Measurements from ENCODE around the gene EMC1. TPM values are rescaled to one million over a fixed set of nuclear protein-coding genes. Genes with fewer than 3 reads are reported as not detected.
"Not testable (repeated sequence)": the region's sequence is repeated elsewhere in the genome, so short reads cannot be mapped to it uniquely, and the experiment has no call there.

Gene EMC1
- total and polyA plus RNA-seq, 2 donors (not counting 3 experiments of a cell fraction or from before 2014, with no cell fraction given), result 77.5 to 164 TPM

- CTCF ChIA-PET, result no interaction called here
- H3K79me2 ChIP-seq (ENCODE audit: control insufficient read depth, insufficient read depth, low read length), result no peaks in the 10 kb centered on the region
- H3K4me3 ChIP-seq (replicated peaks in 1 of 3; ENCODE audit: insufficient read depth in 1 of 3, low read depth in 1 of 3, low read length in 3 of 3), result no peak overlapping the region
- H3K27ac ChIP-seq (ENCODE audit: insufficient read depth, low read depth, low read length), result no peak overlapping the region
- POLR2A ChIA-PET, result no interaction called here
- H4K20me1 ChIP-seq (replicated peaks; ENCODE audit: control insufficient read depth, extremely low read depth, insufficient read depth, low read length), result no peaks in the 10 kb centered on the region
- BruUV-seq (replicated peaks), result no TSS peak
- no peaks in the 10 kb centered on the region for H3K9me1 ChIP-seq (replicated peaks; ENCODE audit: control insufficient read depth, extremely low read depth, insufficient read depth, low read length)
- dilution Hi-C loops (cut with MboI; ENCODE audit: extremely low pct_ligation_motif_present, low sequenced_read_pairs) (no loop called here), intact Hi-C loops (cut with micrococcal nuclease) (loop anchor here (5.0 kb wide), 1 partner anchor 378 kb away; no protein-coding TSS in a partner anchor)
- DNase-seq (ENCODE audit: low read depth, low spot score), result no peak
- no peaks in the 10 kb centered on the region for H3K36me3 ChIP-seq (ENCODE audit: control insufficient read depth in 2 of 2, extremely low read depth in 1 of 2, insufficient read depth in 2 of 2, low read length in 2 of 2)
- no peak for FAIRE-seq
- TF ChIP-seq POLR2AphosphoS5 (IDR thresholded peaks at IDR 0.05; ENCODE audit: insufficient read depth, low read depth, low read length), result no peak
- H3K4me2 ChIP-seq (ENCODE audit: insufficient read depth, low read length), result no peak overlapping the region
- no peaks in the 10 kb centered on the region for H3K4me1 ChIP-seq (ENCODE audit: control insufficient read depth, extremely low read depth, insufficient read depth, low read length)
- no peak overlapping the region for H2AFZ ChIP-seq (ENCODE audit: low read depth, low read length)
- H3K9ac ChIP-seq (replicated peaks; ENCODE audit: extremely low read depth, insufficient read depth, low read length), result no peak overlapping the region
- peaks cover 2 to 7% of the 10 kb centered on the region in 2 experiments for H3K27me3 ChIP-seq (ENCODE audit: control insufficient read depth in 2 of 2, insufficient read depth in 2 of 2, low read length in 2 of 2)
- no peaks in the 10 kb centered on the region for H3K9me3 ChIP-seq (replicated peaks; ENCODE audit: control insufficient read depth, insufficient read depth, low read length)
Observed at GRCh38 chr1:19274636-19275035, 23.3 kb upstream of the EMC1 start.

- H3K27ac ChIP-seq (ENCODE audit: insufficient read depth, low read depth, low read length); H3K4me2 ChIP-seq (ENCODE audit: insufficient read depth, low read length); BruUV-seq (replicated peaks); DNase-seq (ENCODE audit: low read depth, low spot score); dilution Hi-C loops (cut with MboI; ENCODE audit: extremely low pct_ligation_motif_present, low sequenced_read_pairs); POLR2A ChIA-PET; H3K9me3 ChIP-seq (replicated peaks; ENCODE audit: control insufficient read depth, insufficient read depth, low read length); H3K9me1 ChIP-seq (replicated peaks; ENCODE audit: control insufficient read depth, extremely low read depth, insufficient read depth, low read length); H3K9ac ChIP-seq (replicated peaks; ENCODE audit: extremely low read depth, insufficient read depth, low read length); H4K20me1 ChIP-seq (replicated peaks; ENCODE audit: control insufficient read depth, extremely low read depth, insufficient read depth, low read length); H3K36me3 ChIP-seq (ENCODE audit: control insufficient read depth in 2 of 2, extremely low read depth in 1 of 2, insufficient read depth in 2 of 2, low read length in 2 of 2); H3K4me1 ChIP-seq (ENCODE audit: control insufficient read depth, extremely low read depth, insufficient read depth, low read length); H3K27me3 ChIP-seq (ENCODE audit: control insufficient read depth in 2 of 2, insufficient read depth in 2 of 2, low read length in 2 of 2); H3K79me2 ChIP-seq (ENCODE audit: control insufficient read depth, insufficient read depth, low read length); CTCF ChIA-PET: not testable (repeated sequence)
- peak overlapping the region in 1 of 3 experiments; percentile 19 for H3K4me3 ChIP-seq (replicated peaks in 1 of 3; ENCODE audit: insufficient read depth in 1 of 3, low read depth in 1 of 3, low read length in 3 of 3)
- H2AFZ ChIP-seq (ENCODE audit: low read depth, low read length), result peak overlapping the region; percentile 61
- peak; percentile 79 for FAIRE-seq
- intact Hi-C loops (cut with micrococcal nuclease), result loop anchor here (5.0 kb wide), 1 partner anchor 378 kb away; no protein-coding TSS in a partner anchor
Observed at GRCh38 chr1:19273844-19274531, 22.7 kb upstream of the EMC1 start.

Data from endothelial cell of umbilical vein (primary cell).